ENCODE results near the gene DLL1. TPM values are rescaled to one million over a fixed set of nuclear protein-coding genes. Genes with fewer than 3 reads are reported as not detected.

Gene DLL1
- total RNA-seq, 1 donor from 2014 or later: 15.4 TPM

- ATAC-seq (no peak), DNase-seq (ENCODE audit: low spot score) (no peak)
- intact Hi-C loops (cut with DNase I): no loop called here
Measured at GRCh38 chr6:170296423-170296745, 5.5 kb upstream of the DLL1 start.

GRCh38 chr6:170295510-170296422, 4.9 kb upstream of the DLL1 start:
- intact Hi-C loops (cut with DNase I): no loop called here
- ATAC-seq (no peak), DNase-seq (ENCODE audit: low spot score) (no peak)

GRCh38 chr6:170294813-170295509, 4.1 kb upstream of the DLL1 start:
- no peak for DNase-seq (ENCODE audit: low spot score)
- intact Hi-C loops (cut with DNase I): no loop called here

GRCh38 chr6:170294298-170294730, 3.4 kb upstream of the DLL1 start:
- intact Hi-C loops (cut with DNase I): no loop called here
- DNase-seq (ENCODE audit: low spot score) (no peak), ATAC-seq (no peak)

More at GRCh38 chr6:170294813-170295509, 4.1 kb upstream of the DLL1 start:
- no peak for ATAC-seq

- intact Hi-C loops (cut with DNase I): no loop called here
- ATAC-seq: no peak
- no peak for DNase-seq (ENCODE audit: low spot score)
Measured at GRCh38 chr6:170293341-170294231, 2.7 kb upstream of the DLL1 start.

GRCh38 chr6:170292407-170293158, 1.7 kb upstream of the DLL1 start:
- ATAC-seq: peak; percentile 50
- intact Hi-C loops (cut with DNase I): no loop called here
- no peak for DNase-seq (ENCODE audit: low spot score)

- no peak for ATAC-seq
- intact Hi-C loops (cut with DNase I): no loop called here
- DNase-seq (ENCODE audit: low spot score): no peak
Measured at GRCh38 chr6:170292111-170292406, 1.2 kb upstream of the DLL1 start.

GRCh38 chr6:170291271-170292110, 613 bp upstream of the DLL1 start:
- ATAC-seq (peak; percentile 55), DNase-seq (ENCODE audit: low spot score) (peak; percentile 79)
- intact Hi-C loops (cut with DNase I): no loop called here

- no peak for ATAC-seq
- no peak for DNase-seq (ENCODE audit: low spot score)
- intact Hi-C loops (cut with DNase I): no loop called here
Measured at GRCh38 chr6:170289951-170290295, 955 bp downstream of the DLL1 start.

GRCh38 chr6:170289180-170289931, 1.5 kb downstream of the DLL1 start:
- intact Hi-C loops (cut with DNase I): no loop called here
- ATAC-seq (no peak), DNase-seq (ENCODE audit: low spot score) (no peak)

GRCh38 chr6:170288852-170289179, 2.1 kb downstream of the DLL1 start:
- no peak for ATAC-seq
- DNase-seq (ENCODE audit: low spot score): no peak
- intact Hi-C loops (cut with DNase I): no loop called here

GRCh38 chr6:170288091-170288631, 2.7 kb downstream of the DLL1 start:
- intact Hi-C loops (cut with DNase I): no loop called here
- ATAC-seq (no peak), DNase-seq (ENCODE audit: low spot score) (no peak)

GRCh38 chr6:170287371-170287876, 3.5 kb downstream of the DLL1 start:
- intact Hi-C loops (cut with DNase I): no loop called here
- DNase-seq (ENCODE audit: low spot score) (no peak), ATAC-seq (peak; percentile 46)

GRCh38 chr6:170286934-170287265, 4.0 kb downstream of the DLL1 start:
- intact Hi-C loops (cut with DNase I): no loop called here
- ATAC-seq (peak; percentile 64), DNase-seq (ENCODE audit: low spot score) (no peak)

GRCh38 chr6:170286246-170286933, 4.5 kb downstream of the DLL1 start:
- ATAC-seq (peak; percentile 40), DNase-seq (ENCODE audit: low spot score) (no peak)
- intact Hi-C loops (cut with DNase I): no loop called here

GRCh38 chr6:170285482-170285881, 5.4 kb downstream of the DLL1 start:
- intact Hi-C loops (cut with DNase I): no loop called here
- DNase-seq (ENCODE audit: low spot score): no peak
- ATAC-seq: no peak
